ACHN (cell line): Measurements from ENCODE around the gene STEAP2.
A peak's percentile ranks its signal among the peaks of the same experiment; 100 is the strongest.
"Not testable (repeated sequence)": the region's sequence is repeated elsewhere in the genome, so short reads cannot be mapped to it uniquely, and the experiment has no call there.

Source experiments
- DNase-seq: peaks from one replicate; pipeline ENCODE4 v3.0.0-alpha.2; 2015
- in situ Hi-C: cut with HindIII; loops from 2 replicates; pipeline ENCODE4 v1.10.0; 2017; ENCODE audit warnings: low sequenced_read_pairs, low pct_ligation_motif_present, low pct_unique_long_range_greater_than_20kb

The STEAP2 gene

GRCh38 chr7:90251304-90251635, 39.7 kb downstream of the STEAP2 start:
- DNase-seq, result no peak
- in situ Hi-C loops, result no loop called here

- in situ Hi-C loops, DNase-seq: not testable (repeated sequence)
Measured at GRCh38 chr7:90256011-90256410, 44.5 kb downstream of the STEAP2 start.

GRCh38 chr7:90256778-90257177, 45.2 kb downstream of the STEAP2 start:
- no peak for DNase-seq
- in situ Hi-C loops, result no loop called here

GRCh38 chr7:90261441-90261840, 49.9 kb downstream of the STEAP2 start:
- in situ Hi-C loops, result no loop called here
- peak; percentile 14 for DNase-seq

- in situ Hi-C loops, result no loop called here
- peak; percentile 67 for DNase-seq
Measured at GRCh38 chr7:90262438-90262837, 50.9 kb downstream of the STEAP2 start.

GRCh38 chr7:90266808-90267207, 55.3 kb downstream of the STEAP2 start:
- in situ Hi-C loops, result no loop called here
- DNase-seq, result no peak

GRCh38 chr7:90267263-90267858, 55.8 kb downstream of the STEAP2 start:
- in situ Hi-C loops, result no loop called here
- DNase-seq, result no peak

GRCh38 chr7:90269163-90269562, 57.6 kb downstream of the STEAP2 start:
- in situ Hi-C loops, result no loop called here
- DNase-seq, result no peak

- in situ Hi-C loops, result no loop called here
- no peak for DNase-seq
Measured at GRCh38 chr7:90270431-90271178, 59.1 kb downstream of the STEAP2 start.

GRCh38 chr7:90271753-90272152, 60.2 kb downstream of the STEAP2 start:
- DNase-seq, result no peak
- in situ Hi-C loops, result no loop called here

GRCh38 chr7:90272242-90272641, 60.7 kb downstream of the STEAP2 start:
- in situ Hi-C loops, result no loop called here
- DNase-seq, result no peak

- DNase-seq, result no peak
- in situ Hi-C loops, result no loop called here
Measured at GRCh38 chr7:90274161-90274560, 62.6 kb downstream of the STEAP2 start.

GRCh38 chr7:90276033-90276728, 64.6 kb downstream of the STEAP2 start:
- no peak for DNase-seq
- in situ Hi-C loops, result no loop called here
